Retina (tissue), 1 donor: ENCODE results near the gene CLCN1.
"Not testable (repeated sequence)": the region's sequence is repeated elsewhere in the genome, so short reads cannot be mapped to it uniquely, and the experiment has no call there.

ENCODE experiments used
- DNase-seq: peaks from one replicate; pipeline ENCODE4 v3.0.0-alpha.2; 2016

The CLCN1 gene

DNA sequence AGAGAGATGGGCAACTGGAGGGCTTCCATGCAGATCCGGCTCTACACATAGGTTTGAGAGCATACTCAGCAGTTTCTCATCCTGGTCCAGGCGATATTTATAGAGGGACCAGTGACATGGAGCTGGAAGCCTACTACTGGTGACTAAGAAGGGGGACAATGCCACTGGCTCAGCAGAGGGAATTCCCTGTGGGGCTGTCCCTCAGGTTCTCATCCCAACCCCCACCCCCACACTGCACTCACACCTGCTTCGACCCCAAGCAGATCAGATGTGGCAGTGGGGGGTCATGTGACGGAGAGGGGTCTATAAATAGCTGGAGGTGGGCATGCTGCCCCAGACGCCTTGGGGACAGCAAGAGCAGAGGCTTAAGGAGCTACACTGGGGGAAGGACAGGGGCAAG, at the start of gene CLCN1:
CLCN1 (plus strand) TSS at position 336 of the 400 bp plus-strand sequence. CDS start 102 bp downstream, outside the sequence.
- DNase-seq = no peak

DNA sequence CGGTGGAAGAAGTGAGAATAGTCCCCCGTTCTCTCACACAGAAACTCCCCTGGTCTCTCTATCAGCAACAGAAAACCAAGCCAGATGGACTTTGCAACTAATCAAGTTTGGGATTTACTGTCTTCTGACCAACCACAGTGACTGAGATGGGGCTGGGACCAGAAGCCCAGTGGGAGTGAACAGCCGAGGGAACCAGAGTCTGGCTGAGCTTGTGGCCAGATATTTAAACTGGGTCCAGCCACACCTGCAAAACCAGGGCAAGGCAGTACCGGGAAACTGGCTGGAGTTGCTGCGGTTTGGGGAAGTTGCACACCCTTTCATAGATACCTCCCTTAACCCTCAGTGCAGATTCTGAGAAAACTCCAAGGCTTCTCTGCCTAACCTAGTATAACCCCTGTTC, 46.7 kb upstream of the CLCN1 start:
- no peak for DNase-seq

DNA sequence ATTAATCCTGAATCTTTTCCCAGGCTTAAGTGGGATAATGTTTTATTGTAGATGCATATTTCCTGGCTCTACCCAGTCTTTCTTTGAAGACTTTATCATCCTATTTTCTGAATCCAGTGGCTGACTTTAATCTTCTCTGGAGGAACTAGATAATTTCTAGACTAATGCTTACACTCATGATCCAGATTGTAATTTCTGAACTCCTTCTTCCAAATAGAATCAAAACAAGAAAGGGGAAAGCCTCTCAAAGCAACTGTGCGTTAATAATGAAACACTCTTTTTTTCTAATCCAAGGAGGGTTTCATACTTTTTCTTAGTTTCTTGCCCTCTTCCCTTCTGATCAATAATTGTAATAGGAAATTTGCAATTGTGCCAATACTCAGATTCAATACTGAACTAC, 44.7 kb upstream of the CLCN1 start:
- DNase-seq = no peak

DNA sequence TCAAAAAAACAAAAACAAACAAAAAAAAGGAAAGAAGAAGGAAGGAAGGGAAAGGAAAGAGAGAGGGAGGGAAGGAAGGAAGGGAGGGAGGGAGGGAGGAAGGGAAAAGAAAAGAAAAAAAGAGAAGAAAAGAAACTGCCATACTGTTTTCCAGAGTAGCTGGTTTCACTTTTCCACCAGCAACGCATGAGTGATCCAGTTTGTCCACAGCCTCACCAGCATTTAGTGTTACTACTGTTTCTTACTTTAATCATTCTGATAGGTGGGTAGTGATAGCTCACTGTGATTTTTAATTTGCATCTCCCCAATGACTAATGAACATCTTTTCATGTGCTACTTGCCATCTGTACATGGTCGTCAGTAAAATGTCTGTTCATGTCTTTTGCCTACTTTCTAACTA, 43.0 kb upstream of the CLCN1 start:
- DNase-seq = no peak

DNA sequence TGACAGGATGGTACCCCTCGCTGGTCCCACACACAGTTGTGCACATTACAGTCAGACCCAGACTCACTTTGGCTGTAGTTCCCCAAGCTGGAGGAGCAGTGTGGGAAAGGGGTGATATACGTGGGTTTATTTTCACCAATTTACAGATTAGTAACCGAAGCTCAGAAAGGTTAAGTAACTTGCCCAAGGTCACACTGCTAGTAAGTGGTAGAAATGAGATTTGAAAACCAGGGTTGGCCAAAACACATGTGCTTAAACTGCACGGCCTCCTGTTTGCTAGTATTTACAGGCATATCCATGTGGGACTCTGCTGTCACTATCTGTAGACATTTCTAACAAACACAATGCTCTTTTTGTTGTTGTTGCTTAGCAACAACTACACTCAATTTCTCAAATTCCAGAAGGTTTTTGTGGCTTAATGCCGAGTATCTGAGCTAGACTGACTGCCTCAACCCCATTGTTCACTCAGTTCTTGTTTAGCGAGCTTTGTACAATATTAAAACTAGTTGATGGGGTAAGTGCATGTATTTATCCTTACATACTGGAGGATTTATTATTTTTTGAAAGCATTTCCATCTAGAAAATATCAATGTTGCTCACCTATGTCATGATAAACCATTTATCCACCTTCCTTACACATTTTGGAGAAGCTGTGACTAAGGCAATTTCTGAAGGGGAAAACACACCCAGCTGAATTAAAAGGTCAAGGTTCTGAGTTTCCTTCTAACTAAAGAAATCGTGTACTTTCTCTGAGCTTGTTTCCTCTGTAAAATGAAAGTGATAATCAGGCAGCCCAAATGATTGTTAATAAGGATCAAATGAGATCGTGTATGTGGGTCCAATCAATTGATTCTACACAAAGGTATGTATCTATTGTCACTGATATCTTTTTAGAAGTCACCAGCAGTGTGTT, 36.5 kb upstream of the CLCN1 start:
- peak; percentile 49 for DNase-seq

DNA sequence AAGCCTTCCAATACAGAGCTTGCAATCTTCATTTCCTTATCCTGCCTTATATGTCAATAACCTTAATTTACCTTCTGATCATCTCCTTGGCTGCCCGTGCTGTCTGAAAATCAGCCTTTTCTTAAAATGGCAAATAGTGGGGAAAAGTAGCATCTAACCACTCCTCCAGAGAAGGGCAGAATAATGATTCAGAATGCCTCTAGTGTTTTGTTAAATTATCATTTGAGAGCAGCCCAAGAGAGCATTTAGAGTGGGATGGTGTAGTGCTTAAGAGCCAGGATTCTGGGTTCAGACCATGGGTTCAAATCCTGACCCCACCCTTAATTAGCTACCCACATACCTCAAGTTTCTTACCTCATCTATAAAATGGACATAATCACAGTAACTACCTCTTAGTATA, 35.8 kb upstream of the CLCN1 start:
- DNase-seq = no peak

DNA sequence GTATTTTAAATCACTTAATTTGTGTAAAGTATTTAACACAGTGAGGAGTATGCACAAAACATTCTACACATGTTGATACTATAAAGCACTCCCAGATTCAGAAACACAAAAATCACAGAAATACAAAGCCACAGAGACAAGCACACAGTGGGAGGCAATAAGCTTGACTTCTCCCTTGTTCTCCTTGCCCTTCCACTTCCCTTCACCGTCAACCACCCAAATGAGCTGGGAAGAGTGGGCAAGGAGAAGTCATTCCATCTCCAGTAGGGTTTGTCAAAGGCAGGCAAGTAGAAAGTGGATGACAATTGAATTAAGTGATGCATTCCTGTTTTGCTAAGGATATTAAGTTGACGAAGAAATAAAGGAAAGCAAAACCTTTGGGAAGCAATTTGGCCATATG, 35.3 kb upstream of the CLCN1 start:
- no peak for DNase-seq

DNA sequence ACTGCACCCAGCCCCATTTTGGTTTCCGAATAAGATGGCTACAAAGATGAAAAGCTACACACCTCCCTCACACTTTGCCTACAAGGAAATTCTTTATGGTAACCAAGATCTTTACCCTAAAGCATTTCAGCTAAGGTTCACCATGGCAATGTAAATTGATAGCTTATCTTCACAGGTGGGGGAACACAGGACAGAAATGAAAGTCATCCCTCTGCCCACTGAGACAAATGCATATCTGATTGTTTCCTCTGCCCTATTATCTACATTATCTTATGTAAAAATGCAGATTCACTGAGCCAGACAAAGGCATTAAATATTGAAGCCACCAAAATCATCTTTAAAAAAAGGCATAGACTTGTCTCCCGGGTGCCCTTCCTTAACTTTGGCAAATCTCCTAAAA, 34.4 kb upstream of the CLCN1 start:
- DNase-seq = no peak

DNA sequence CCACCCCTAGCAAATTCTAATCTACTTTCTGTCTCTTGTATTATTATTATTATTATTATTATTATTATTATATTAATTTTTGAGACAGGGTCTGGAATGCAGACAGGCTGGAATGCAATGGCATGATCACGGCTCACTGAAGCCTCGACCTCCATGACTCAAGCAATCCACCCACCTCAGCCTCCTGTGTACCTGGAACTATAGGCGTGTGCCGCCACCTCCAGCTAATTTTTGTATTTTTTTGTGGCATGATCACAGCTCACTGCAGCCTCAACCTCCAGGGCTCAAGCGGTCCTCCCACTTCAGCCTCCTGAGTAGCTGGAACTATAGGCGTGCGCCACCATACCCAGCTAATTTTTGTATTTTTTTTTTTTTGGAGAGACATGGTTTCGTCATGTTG, 33.8 kb upstream of the CLCN1 start:
- DNase-seq = no peak

DNA sequence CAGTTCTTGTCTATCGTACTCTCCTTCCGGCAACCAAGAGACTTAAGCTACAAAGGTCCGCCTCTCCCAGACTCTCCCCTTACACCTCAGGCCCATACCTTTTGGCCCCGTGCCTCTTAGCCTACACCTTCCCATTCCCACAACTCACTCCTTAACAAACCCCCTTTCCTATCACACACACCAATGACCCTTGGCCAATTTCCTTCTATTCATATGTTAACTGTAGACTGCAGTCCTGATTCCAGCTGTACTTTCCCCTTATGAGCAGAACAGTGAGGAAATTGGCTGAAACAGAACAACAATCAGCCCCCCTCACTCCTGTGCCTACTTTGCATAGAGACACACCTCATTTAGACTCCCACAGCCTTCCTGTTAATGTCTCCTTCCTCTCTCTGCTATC, 32.5 kb upstream of the CLCN1 start:
- DNase-seq = no peak

DNA sequence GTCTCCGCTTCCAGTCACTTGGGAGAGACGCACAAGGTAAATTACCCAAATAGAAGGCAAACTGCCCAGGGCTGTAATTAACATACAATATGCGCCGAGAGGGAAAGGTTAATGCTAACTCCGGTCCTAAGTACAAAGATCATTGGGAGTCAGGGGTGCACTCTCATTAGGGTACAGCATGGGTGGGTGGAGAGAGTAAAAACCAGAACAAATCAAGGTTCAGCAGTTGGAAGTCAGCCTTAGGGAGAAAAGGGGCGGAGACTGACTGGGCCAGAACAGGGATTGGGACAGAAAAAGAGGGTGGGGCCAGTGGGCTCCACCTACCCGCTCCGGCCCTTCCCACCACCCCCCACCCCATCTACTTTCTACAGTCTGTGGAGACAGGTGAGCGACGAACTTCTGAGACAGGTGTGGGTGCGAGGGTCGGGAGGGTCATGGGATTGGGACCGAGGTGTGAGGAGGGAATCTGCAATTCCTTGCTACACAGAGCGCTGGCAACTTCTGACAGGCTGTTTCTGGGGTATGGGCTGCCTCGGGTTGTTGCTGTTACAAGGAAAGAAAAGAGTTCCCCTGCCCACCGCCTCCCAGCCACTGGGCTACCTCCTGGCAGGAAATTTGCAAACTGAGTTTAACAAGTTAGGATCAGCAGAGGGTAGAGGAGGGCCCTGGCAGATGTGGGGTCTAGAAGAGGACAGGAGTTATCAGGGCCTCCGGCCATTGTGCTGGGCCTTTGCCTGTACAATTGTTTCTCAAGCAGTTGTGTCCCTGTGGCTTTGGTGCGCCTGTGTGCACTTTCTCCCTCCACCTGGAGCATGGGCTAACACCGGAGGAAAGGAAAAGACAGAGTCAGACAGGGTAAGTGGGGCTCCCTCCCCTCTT, 31.1 kb upstream of the CLCN1 start, which contains the start of gene TMEM139:
TMEM139 (plus strand) TSS at position 368 of the 879 bp plus-strand sequence. CDS start 1,000 bp downstream, outside the sequence.
- DNase-seq = no peak

DNA sequence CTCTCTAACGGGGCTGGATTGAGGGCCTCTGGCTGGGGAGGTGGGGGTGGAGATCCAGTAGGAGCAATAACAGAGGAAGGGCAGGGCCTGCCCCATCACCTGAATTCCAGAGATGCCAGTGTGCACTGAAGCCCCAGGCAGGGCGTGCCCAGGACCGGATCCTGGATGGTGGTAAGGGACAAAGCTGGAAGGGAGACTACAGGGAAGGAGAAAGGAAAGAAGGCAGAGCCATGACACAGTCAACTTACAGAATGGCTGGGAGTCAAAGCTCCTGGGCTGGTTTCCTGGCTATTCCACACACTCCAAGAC, 30.5 kb upstream of the CLCN1 start:
- DNase-seq = no peak

DNA sequence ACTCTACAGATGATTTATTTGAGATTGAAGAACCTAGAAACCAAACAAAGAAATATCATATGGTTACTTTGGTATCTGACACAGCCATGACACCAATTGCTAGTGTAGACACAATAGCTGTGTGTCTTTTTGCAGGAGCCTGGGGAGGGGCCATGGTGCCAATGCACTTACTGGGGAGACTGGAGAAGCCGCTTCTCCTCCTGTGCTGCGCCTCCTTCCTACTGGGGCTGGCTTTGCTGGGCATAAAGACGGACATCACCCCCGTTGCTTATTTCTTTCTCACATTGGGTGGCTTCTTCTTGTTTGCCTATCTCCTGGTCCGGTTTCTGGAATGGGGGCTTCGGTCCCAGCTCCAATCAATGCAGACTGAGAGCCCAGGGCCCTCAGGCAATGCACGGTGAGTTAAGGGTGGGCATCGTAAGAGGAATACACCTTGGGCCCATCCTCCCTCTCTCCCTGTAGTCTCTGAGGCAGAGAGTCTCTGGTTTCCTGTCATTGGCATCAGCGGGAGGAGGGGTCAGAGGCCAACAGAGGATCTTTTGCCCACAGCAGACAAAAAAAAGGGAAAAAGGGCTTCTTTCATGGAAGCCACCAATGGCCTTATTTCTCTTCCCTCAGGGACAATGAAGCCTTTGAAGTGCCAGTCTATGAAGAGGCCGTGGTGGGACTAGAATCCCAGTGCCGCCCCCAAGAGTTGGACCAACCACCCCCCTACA, 29.9 kb upstream of the CLCN1 start:
- DNase-seq = no peak

DNA sequence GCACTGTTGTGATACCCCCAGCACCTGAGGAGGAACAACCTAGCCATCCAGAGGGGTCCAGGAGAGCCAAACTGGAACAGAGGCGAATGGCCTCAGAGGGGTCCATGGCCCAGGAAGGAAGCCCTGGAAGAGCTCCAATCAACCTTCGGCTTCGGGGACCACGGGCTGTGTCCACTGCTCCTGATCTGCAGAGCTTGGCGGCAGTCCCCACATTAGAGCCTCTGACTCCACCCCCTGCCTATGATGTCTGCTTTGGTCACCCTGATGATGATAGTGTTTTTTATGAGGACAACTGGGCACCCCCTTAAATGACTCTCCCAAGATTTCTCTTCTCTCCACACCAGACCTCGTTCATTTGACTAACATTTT, 29.4 kb upstream of the CLCN1 start:
- no peak for DNase-seq

DNA sequence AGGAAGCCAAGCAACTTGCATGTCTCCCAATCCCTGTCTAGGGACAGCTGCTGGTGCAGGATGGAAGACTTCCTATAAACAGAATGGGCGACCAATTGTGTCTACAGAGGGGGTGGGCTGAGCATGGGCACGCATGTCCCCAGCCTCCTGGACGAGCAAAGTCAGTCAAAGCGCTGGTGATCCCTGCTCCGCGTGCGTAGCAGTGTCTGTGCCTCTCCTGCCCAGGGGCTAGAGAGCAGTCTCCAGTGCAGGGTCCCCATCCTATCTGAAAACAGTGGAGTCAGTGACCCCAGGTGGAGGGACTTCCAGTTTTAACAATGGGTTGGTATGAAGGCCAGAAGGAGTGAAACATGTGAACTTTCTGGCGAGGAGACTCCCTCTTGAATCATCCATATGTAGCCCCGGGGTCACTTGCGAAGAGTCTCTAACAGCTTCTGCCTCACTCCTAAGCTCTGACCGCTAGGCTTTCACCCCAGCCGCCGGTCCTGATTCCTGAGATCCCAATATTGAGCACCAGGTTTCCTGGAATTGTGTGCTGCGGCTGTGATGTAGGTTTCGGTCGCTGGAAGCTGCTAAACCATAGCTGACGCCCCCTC, 28.5 kb upstream of the CLCN1 start:
- no peak for DNase-seq

DNA sequence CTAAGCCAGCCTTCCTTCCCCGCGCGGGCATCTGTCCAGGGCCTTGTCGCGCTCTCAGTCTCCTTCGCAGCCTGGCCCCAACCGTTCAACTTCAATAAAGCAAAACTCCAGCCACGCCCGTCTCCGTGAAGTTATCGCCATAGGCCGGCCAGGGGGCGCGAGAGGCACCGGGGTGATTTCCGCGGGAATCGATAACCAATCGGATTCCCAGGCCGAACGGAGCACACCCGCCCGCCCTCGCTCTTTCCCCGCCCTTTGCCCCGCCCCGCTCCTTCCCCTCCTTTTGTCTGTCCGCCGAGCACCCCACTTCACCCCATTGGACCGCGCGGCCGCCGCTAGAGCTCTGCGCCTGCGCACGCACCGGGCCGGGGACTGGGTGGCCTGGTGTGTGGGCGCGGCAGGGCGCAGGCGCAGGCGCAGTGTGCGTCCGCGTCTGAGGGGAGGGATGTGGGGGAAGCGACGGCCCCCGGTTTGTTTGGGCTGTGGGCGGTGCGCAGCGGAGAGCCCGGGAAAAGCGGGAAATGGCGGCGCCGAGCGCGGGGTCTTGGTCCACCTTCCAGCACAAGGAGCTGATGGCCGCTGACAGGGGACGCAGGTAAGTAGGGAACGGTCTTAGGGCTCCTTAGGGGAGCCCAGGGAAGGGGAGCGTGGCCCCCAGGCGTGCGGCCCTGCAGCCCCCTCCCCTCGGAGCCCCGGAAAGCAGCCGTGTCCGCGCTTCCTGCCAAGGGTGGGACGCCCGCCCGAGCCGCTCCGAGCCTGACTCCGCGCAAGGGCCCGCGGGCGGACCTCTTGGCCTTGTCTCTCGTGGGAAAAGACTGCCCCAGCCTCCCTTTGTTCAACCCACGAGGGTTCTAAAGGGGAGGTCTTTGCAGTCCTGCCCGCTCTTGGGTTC, 27.7 kb upstream of the CLCN1 start, which contains the start of gene CASP2:
CASP2 (plus strand) TSS at position 417 of the 892 bp plus-strand sequence; CDS start at position 522, 105 bp downstream.
- peak; percentile 98 for DNase-seq

DNA sequence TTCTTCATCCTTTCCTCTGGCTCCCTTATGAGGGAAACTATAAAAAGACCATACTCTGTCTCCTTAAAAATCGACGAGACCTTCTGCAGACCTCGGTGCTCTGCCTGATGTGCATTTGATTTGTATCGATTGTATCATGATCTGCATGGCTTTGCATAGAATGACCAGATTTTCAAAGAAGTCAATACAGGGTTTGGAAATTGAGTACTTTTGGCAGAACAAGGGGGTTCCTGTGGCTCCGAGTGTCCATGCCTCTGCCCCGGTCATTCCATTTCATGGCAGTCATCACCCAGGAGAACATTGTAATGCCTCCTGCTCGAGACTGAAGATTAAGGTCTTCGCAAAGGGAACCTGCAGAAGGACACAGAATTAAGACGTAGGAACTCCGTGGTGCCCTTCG, 27.1 kb upstream of the CLCN1 start:
- DNase-seq = no peak

DNA sequence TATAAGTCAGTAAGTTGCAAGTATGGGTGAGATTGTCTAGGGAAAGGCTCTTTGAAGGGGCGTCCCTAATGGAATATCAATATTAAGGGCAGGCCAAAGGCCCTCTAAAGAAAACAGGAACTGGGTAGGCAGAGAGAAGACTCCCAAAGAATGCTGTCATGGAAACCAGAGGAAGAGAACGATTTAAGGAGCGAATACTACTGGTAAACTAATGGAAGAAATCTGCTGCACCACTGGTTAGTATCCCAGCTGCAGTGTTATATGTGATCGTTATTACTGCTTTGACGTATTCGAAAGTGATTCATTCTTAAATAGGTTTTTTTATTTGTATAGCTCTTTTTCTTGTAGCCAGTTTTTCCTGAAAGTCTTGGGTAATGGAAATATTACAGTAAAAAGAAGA, 26.5 kb upstream of the CLCN1 start:
- no peak for DNase-seq

DNA sequence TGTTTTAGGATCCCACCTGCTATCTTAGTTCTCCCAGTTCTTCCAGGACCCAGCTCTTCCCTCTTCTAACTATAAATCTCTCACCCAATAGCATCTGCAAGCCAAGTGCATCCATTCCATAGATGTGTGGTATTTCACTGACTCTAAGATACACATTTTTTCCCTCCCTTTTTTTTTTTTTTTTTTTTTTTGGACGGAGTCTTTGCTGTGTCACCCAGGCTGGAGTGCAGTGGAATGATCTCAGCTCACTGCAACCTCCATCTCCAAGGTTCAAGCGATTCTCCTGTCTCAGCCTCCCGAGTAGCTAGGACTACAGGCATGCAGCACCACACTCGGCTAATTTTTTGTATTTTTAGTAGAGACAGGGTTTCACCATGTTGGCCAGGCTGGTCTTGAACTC, 26.0 kb upstream of the CLCN1 start:
- not testable (repeated sequence) for DNase-seq

DNA sequence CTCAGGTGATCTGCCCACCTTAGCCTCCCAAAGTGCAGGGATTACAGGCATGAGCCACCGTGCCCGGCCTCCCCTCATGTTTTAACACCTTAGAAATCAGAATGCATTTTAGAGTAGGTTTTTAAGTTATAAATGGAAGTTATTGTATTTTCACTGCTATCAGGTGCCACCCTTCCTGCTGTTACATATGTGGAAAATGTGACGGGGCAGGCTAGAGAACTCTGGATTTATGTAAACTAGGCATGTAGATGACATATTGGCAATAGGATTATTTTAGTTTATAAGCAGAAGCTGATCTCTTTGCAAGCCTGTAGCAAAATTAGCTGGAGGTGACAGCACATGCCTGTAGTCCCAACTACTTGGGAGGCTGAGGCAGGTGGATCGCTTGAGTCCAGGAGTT, 25.6 kb upstream of the CLCN1 start:
- no peak for DNase-seq

DNA sequence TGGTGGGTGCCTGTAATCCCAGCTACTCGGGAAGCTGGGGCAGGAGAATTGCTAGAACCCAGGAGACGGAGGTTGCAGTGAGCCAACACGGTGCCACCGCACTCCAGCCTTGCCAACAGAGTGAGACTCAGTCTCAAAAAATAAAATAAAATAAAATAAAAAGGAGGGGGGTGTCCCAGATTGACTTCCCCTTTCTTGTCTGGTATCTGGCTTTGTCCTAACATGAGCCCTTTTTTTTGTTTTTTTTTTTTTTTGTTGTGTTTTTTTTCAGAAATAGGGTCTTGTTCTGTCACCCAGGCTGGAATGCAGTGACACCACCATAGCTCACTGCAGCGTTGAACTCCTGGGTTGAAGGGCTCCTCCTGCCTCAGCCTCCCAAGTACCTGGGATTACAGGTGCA, 23.0 kb upstream of the CLCN1 start:
- DNase-seq = no peak

DNA sequence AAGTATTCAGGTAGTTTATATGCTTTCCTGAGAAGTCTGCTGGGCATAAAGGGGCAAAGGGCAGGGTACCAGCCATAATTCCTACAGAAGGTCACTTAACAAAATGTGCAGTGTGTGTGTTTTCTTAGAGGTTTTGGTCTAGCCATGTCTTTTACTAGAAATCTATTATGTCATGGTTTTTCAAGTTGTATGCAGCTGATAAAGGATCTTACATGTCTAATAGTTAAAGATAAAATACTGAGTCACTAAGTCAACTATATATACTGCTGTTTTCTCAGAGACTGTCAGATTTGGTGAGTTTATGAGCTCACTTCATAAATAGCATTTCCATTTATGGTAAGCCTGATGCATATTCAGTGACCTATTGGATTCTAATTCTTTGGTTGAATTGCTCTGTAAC, 20.0 kb upstream of the CLCN1 start:
- no peak for DNase-seq
